K562 (cell line): Measurements from ENCODE around the gene LGALS3BP. TPM values are rescaled to one million over a fixed set of nuclear protein-coding genes. Genes with fewer than 3 reads are reported as not detected.

Source experiments
- ATAC-seq: fragments of 200-7000 bp; cut with Tn5 transposase; 3 replicates; pipeline ENCODE4 v1.9.1; 2020; ENCODE audit warnings: moderate library complexity
- BruUV-seq: library from RNA; stranded (reverse); fragments of 400-500 nt; replicated peaks from 2 replicates; lab custom pipeline; 2021; lab: Mats Ljungman, UMichigan
- CTCF ChIA-PET: fragments of 300-600 bp; formaldehyde crosslinking; extraction: SDS; loops from one replicate; lab custom pipeline; 2021; ENCODE audit warnings: low intra/inter-chr PET ratio; lab: Yijun Ruan, JAX
- POLR2A ChIA-PET: fragments of 300-600, 350-650 bp; sonication (Branson Sonifier 250); formaldehyde crosslinking; extraction: SDS; loops from one replicate; lab custom pipeline; 2021; ENCODE audit warnings: antibody characterized with exemption, inconsistent platforms; lab: Yijun Ruan, JAX
- DNase-seq, 4 experiments: peaks; one replicate each; pipeline versions ENCODE4 v3.0.0 to v3.0.0-alpha.2; 2011 to 2018; ENCODE audit warnings: low spot score in 3 of 4, mixed read lengths in 3 of 4; ENCODE audit errors: extremely low read depth in 1 of 4
- FAIRE-seq: peaks from 2 replicates; lab custom pipeline; 2011; peaks lifted over from hg19 to GRCh38; lab: Jason Lieb, UNC
- H2AFZ ChIP-seq: 2 replicates; pipeline ENCODE4 v1.6.0; 2011; ENCODE audit warnings: low read depth, low read length, control low read depth, inconsistent platforms
- H3K27ac ChIP-seq: fragments of 200-600 bp; 3 replicates; pipeline ENCODE4 v1.8.0; 2011; ENCODE audit warnings: low read depth, mild to moderate bottlenecking, control low read depth, inconsistent platforms, low read length, moderate library complexity, mixed read lengths; ENCODE audit errors: extremely low read depth
- H3K27me3 ChIP-seq, 2 experiments: fragments of 300-600 bp in 1 of 2; 2 replicates in 1 of 2; 3 replicates in 1 of 2; pipeline versions ENCODE4 v1.6.0 to v1.8.0; 2011; ENCODE audit warnings: inconsistent platforms in 2 of 2, low read length in 2 of 2, mild to moderate bottlenecking in 1 of 2, mixed read lengths in 1 of 2, moderate library complexity in 1 of 2; ENCODE audit not compliant: control insufficient read depth in 2 of 2, insufficient read depth in 2 of 2
- H3K36me3 ChIP-seq: fragments of 300-600 bp; 3 replicates; pipeline ENCODE4 v1.8.0; 2011; ENCODE audit warnings: mild to moderate bottlenecking, low read length, inconsistent platforms; ENCODE audit not compliant: control insufficient read depth, insufficient read depth
- H3K4me1 ChIP-seq, 2 experiments: fragments of 200-600 bp in 1 of 2; replicated peaks in 1 of 2; 2 replicates in 1 of 2; 3 replicates in 1 of 2; pipeline versions ENCODE4 v1.5.1 to v1.8.0; 2011; ENCODE audit warnings: inconsistent platforms in 2 of 2, low read length in 2 of 2, mild to moderate bottlenecking in 1 of 2, mixed read lengths in 1 of 2, moderate library complexity in 1 of 2; ENCODE audit not compliant: control insufficient read depth in 2 of 2, insufficient read depth in 2 of 2
- H3K4me2 ChIP-seq: 2 replicates; pipeline ENCODE4 v1.6.1; 2011; ENCODE audit warnings: low read length, control low read depth, inconsistent platforms, mixed read lengths; ENCODE audit not compliant: insufficient read depth
- H3K4me3 ChIP-seq: fragments of 200-600 bp; sonication (generic), shearing (Covaris generic); 2 replicates; pipeline ENCODE4 v1.5.1; 2016; ENCODE audit warnings: control low read depth, inconsistent platforms
- H3K79me2 ChIP-seq: fragments of 200-600 bp; 3 replicates; pipeline ENCODE4 v1.8.0; 2011; ENCODE audit warnings: low read length, inconsistent platforms; ENCODE audit not compliant: control insufficient read depth, insufficient read depth
- H3K9ac ChIP-seq, 2 experiments: 2 replicates each; pipeline versions ENCODE4 v1.6.0 to v1.6.1; 2011; ENCODE audit warnings: low read depth in 2 of 2, low read length in 2 of 2, control low read depth in 1 of 2, inconsistent platforms in 1 of 2, mild to moderate bottlenecking in 1 of 2, mixed read lengths in 1 of 2; ENCODE audit not compliant: insufficient read depth in 1 of 2
- H3K9me1 ChIP-seq: one replicate; pipeline ENCODE4 v1.6.0; 2011; ENCODE audit warnings: inconsistent platforms, mild to moderate bottlenecking, low read length, moderate library complexity; ENCODE audit not compliant: control insufficient read depth, insufficient read depth
- H3K9me3 ChIP-seq: replicated peaks from 2 replicates; pipeline ENCODE4 v1.5.1; 2011; ENCODE audit warnings: low read depth, low read length, inconsistent platforms; ENCODE audit not compliant: control insufficient read depth, insufficient read depth
- H4K20me1 ChIP-seq: replicated peaks from 2 replicates; pipeline ENCODE4 v1.6.1; 2011; ENCODE audit warnings: low read length, inconsistent platforms, mixed read lengths; ENCODE audit not compliant: control insufficient read depth, insufficient read depth
- AFF4 ChIP-seq: sonication (generic); formaldehyde crosslinking; IDR thresholded peaks from 2 replicates; pipeline ENCODE4 v1.8.0; 2023; ENCODE audit warnings: mild to moderate bottlenecking, missing genetic modification reagents
- ATF3 ChIP-seq, 2 experiments: fragments of 450-650 bp in 1 of 2; sonication (generic) in 1 of 2; formaldehyde crosslinking in 1 of 2; IDR thresholded peaks in 1 of 2; conservative IDR thresholded peaks in 1 of 2; 2 replicates each; pipeline versions ENCODE4 v1.6.1 to v1.8.1; 2016 to 2023; ENCODE audit warnings: mild to moderate bottlenecking in 2 of 2, moderate library complexity in 2 of 2, inconsistent platforms in 1 of 2, missing genetic modification reagents in 1 of 2
- ATF6 ChIP-seq: sonication (generic); formaldehyde crosslinking; IDR thresholded peaks from 2 replicates; pipeline ENCODE4 v1.4.0; 2020; ENCODE audit warnings: mild to moderate bottlenecking, missing genetic modification reagents
- IRF2 ChIP-seq: sonication (generic); formaldehyde crosslinking; IDR thresholded peaks from 2 replicates; pipeline ENCODE4 v1.8.1; 2022; ENCODE audit warnings: mild to moderate bottlenecking, missing genetic modification reagents
- KLF13 ChIP-seq: fragments of 450-650 bp; IDR thresholded peaks from 2 replicates; pipeline ENCODE4 v1.6.1; 2016; ENCODE audit warnings: missing genetic modification characterization, low read depth, mild to moderate bottlenecking, missing compliant biosample characterization, moderate library complexity, borderline replicate concordance
- NCOR1 ChIP-seq: fragments of 450-650 bp; IDR thresholded peaks from 2 replicates; pipeline ENCODE4 v1.6.1; 2016; ENCODE audit warnings: mild to moderate bottlenecking, moderate library complexity
- PHF20 ChIP-seq: fragments of 450-650 bp; IDR thresholded peaks from 2 replicates; pipeline ENCODE4 v1.6.1; 2018; ENCODE audit not compliant: partially characterized antibody
- RB1 ChIP-seq: fragments of 450-650 bp; IDR thresholded peaks from 2 replicates; pipeline ENCODE4 v1.6.1; 2017; ENCODE audit warnings: low read depth, mild to moderate bottlenecking
- RBM14 ChIP-seq: fragments of 200-400 bp; formaldehyde crosslinking; IDR thresholded peaks from 2 replicates; pipeline ENCODE4 v1.6.1; 2018; ENCODE audit warnings: low read depth, mild to moderate bottlenecking, low read length, moderate library complexity, borderline replicate concordance; ENCODE audit not compliant: insufficient read depth
- SRF ChIP-seq, 2 experiments: fragments of 250-450, 450-650 bp in 1 of 2; sonication (Bioruptor Pico) in 1 of 2; sonication (generic) in 1 of 2; formaldehyde crosslinking; IDR thresholded peaks; 2 replicates each; pipeline versions ENCODE4 v1.5.0 to v1.5.1; 2020 to 2022; ENCODE audit warnings: mild to moderate bottlenecking in 1 of 2, missing genetic modification reagents in 1 of 2
- ZNF324 ChIP-seq: fragments of 250-450 bp; sonication (Bioruptor Pico); IDR thresholded peaks from 2 replicates; pipeline ENCODE4 v1.4.0; 2020; ENCODE audit warnings: mild to moderate bottlenecking
- ZNF644 ChIP-seq: fragments of 200-800 bp; sonication (Bioruptor generic); IDR thresholded peaks from 2 replicates; pipeline ENCODE4 v1.6.1; 2016; ENCODE audit warnings: low read depth, missing genetic modification characterization, missing compliant biosample characterization
- ZNF77 ChIP-seq: fragments of 250-450 bp; sonication (Bioruptor Pico); IDR thresholded peaks from 2 replicates; pipeline ENCODE4 v1.5.0; 2020
- WGBS: fragments of 100-300 bp; shearing (Covaris generic); methylation state at CpG from one replicate; pipeline ENCODE4 v1.1.6; 2016; ENCODE audit warnings: low coverage, mixed read lengths; ENCODE audit not compliant: insufficient coverage; ENCODE audit errors: missing lambda C conversion rate; 5-methylcytosine and 5-hydroxymethylcytosine counted together
- in situ Hi-C: fragments of 300-500 bp; cut with MboI; formaldehyde crosslinking; loops from 4 replicates; pipeline ENCODE4 v1.15.0; 2018; ENCODE audit warnings: inconsistent platforms, mixed read lengths
- intact Hi-C: fragments of 100-400 bp; cut with micrococcal nuclease; formaldehyde crosslinking; loops from 2 replicates; pipeline ENCODE4 v1.14.2; 2022
- polyA plus RNA-seq, 8 experiments: library from polyadenylated mRNA; depleted of rRNA in 4 of 8; stranded (reverse) in 5 of 8; unstranded in 3 of 8; fragments of >200 nt; fragmentation: Nextera tagmentation in 2 of 8; fragmentation: Illumina TruSeq in 1 of 8; extraction: Ambion mirVana in 2 of 8; extraction: Trizol in 1 of 8; gene quantifications; 2 replicates each; pipeline versions ENCODE4 v1.2.1 to v1.2.3, GENCODE V29; 2011 to 2014; ENCODE audit warnings: inconsistent platforms in 1 of 8, missing spikeins in 1 of 8
- total RNA-seq, 7 experiments: library from RNA; depleted of rRNA in 6 of 7; stranded (reverse); fragments of >200 nt in 6 of 7; fragmentation: Illumina TruSeq in 2 of 7; extraction: Trizol in 2 of 7; gene quantifications; 2 replicates each; pipeline versions ENCODE4 v1.2.1 to v1.2.3, GENCODE V29; 2011 to 2021; ENCODE audit warnings: low replicate concordance in 1 of 7

Gene LGALS3BP
- total and polyA plus RNA-seq, 9 of the 15 experiments (the other 6 are each of a cell fraction or from before 2014, with no cell fraction given) = 0.39 to 5.3 (median 3.2) TPM

- peak; percentile 89 for FAIRE-seq
- BruUV-seq = no TSS peak
- POLR2A ChIA-PET = interaction anchor here (0.6 to 1.5 kb wide), 6 partner anchors 10 to 171 kb away, joined by 3 to 6 read pairs (median 3); no protein-coding TSS in a partner anchor
- TF ChIP-seq RB1 (no peak), ZNF324 (CRISPR knock-in tag) (no peak), ZNF77 (CRISPR knock-in tag) (no peak), ZNF644 (no peak), ATF6 (no peak), RBM14 (no peak), KLF13 (tag) (no peak), ATF3 (IDR thresholded peaks at IDR 0.05) (no peak), ATF3 (CRISPR knock-in tag; conservative IDR thresholded peaks at IDR 0.05) (no peak), PHF20 (no peak), AFF4 (CRISPR knock-in tag) (no peak), SRF (CRISPR knock-in tag; IDR thresholded peaks at IDR 0.05) (no peak), IRF2 (no peak), NCOR1 (no peak)
Measured at GRCh38 chr17:78970834-78971755, 8.6 kb downstream of the LGALS3BP start.

More at GRCh38 chr17:78970834-78971755, 8.6 kb downstream of the LGALS3BP start:
- CTCF ChIA-PET = interaction anchor here (1.2 to 1.8 kb wide), 2 partner anchors 105 to 474 kb away, joined by 3 to 16 read pairs; no protein-coding TSS in a partner anchor
- in situ Hi-C loops (no loop called here), intact Hi-C loops (loop anchor here (1.0 to 2.0 kb wide), 2 partner anchors 106 to 474 kb away; no protein-coding TSS in a partner anchor)
- Histone ChIP-seq H3K4me1 (peaks cover 0 to 52% of the 10 kb centered on the region in 2 experiments; a peak in 2 of 5 replicates), H3K9me3 (no peaks in the 10 kb centered on the region), H3K9me1 (no peaks in the 10 kb centered on the region), H3K4me3 (no peak overlapping the region), H4K20me1 (0 out of 2 replicates have a peak, but pooled peaks cover 3% of the 10 kb centered on the region), H3K36me3 (no peaks in the 10 kb centered on the region), H3K4me2 (peak overlapping the region; percentile 18), H3K27me3 (peaks cover 25 to 50% of the 10 kb centered on the region in 2 experiments), H3K79me2 (no peaks in the 10 kb centered on the region), H2AFZ (peak overlapping the region; percentile 72), H3K9ac (no peak overlapping the region), H3K27ac (no peak overlapping the region)
- peak; percentile 77 to 86 (median 85) for DNase-seq
- ATAC-seq = peak; percentile 83
- WGBS = 27% methylated on average over 33 of the region's 33 CpGs
